D341Med (cell line): ENCODE measurements around the gene GLP1R.

Experiments used
- DNase-seq: peaks from one replicate; pipeline ENCODE4 v3.0.0; 2012; ENCODE audit warnings: low spot score

GLP1R gene

GRCh38 chr6:39048481-39049399 is at the start of gene GLP1R:
GLP1R (plus strand) TSS chr6:39048781; CDS start chr6:39048841, 60 bp downstream.
- peak; percentile 53 for DNase-seq

- peak; percentile 32 for DNase-seq
These were observed 45.5 kb upstream of the GLP1R start for GRCh38 chr6:39003072-39003471.

GRCh38 chr6:39003492-39003891 is 45.1 kb upstream of the GLP1R start:
- DNase-seq: no peak

- no peak for DNase-seq
These were observed 43.8 kb upstream of the GLP1R start for GRCh38 chr6:39004801-39005200.

GRCh38 chr6:39005774-39006173 is 42.8 kb upstream of the GLP1R start:
- DNase-seq: no peak

GRCh38 chr6:39007575-39007974 is 41.0 kb upstream of the GLP1R start:
- DNase-seq: no peak

GRCh38 chr6:39008737-39009136 is 39.8 kb upstream of the GLP1R start:
- DNase-seq: no peak

- no peak for DNase-seq
These were observed 39.1 kb upstream of the GLP1R start for GRCh38 chr6:39009476-39009875.

- DNase-seq: no peak
These were observed 31.6 kb upstream of the GLP1R start for GRCh38 chr6:39016839-39017546.

- DNase-seq: no peak
These were observed 31.1 kb upstream of the GLP1R start for GRCh38 chr6:39017547-39017880.

- DNase-seq: no peak
These were observed 30.5 kb upstream of the GLP1R start for GRCh38 chr6:39018103-39018502.

- DNase-seq: no peak
These were observed 28.4 kb upstream of the GLP1R start for GRCh38 chr6:39020136-39020535.

- DNase-seq: no peak
These were observed 27.5 kb upstream of the GLP1R start for GRCh38 chr6:39021041-39021440.

GRCh38 chr6:39021779-39022178 is 26.8 kb upstream of the GLP1R start:
- no peak for DNase-seq

GRCh38 chr6:39026175-39026574 is 22.4 kb upstream of the GLP1R start:
- DNase-seq: no peak

- DNase-seq: peak; percentile 82
These were observed 19.2 kb upstream of the GLP1R start for GRCh38 chr6:39029156-39030011.

GRCh38 chr6:39035681-39036080 is 12.9 kb upstream of the GLP1R start:
- DNase-seq: no peak

GRCh38 chr6:39037082-39037508 is 11.5 kb upstream of the GLP1R start:
- no peak for DNase-seq

- DNase-seq: no peak
These were observed 10.9 kb upstream of the GLP1R start for GRCh38 chr6:39037707-39038106.

GRCh38 chr6:39040080-39040673 is 8.4 kb upstream of the GLP1R start:
- DNase-seq: no peak

- no peak for DNase-seq
These were observed 7.5 kb upstream of the GLP1R start for GRCh38 chr6:39041072-39041471.

GRCh38 chr6:39043776-39044175 is 4.8 kb upstream of the GLP1R start:
- DNase-seq: no peak
